ENCODE data around the gene UBE3C.
"Not testable (repeated sequence)": the region's sequence is repeated elsewhere in the genome, so short reads cannot be mapped to it uniquely, and the experiment has no call there.

GRCh38 chr7:157274094-157274634 is 135.4 kb downstream of the UBE3C start:
- TF ChIP-seq CTCF, POLR2A (IDR thresholded peaks at IDR 0.05): not testable (repeated sequence)
